HG03342 (cell line): Measurements from ENCODE around the gene ARMC2.
A peak's percentile ranks its signal among the peaks of the same experiment; 100 is the strongest.
"Not testable (repeated sequence)": the region's sequence is repeated elsewhere in the genome, so short reads cannot be mapped to it uniquely, and the experiment has no call there.

Experiments
- ATAC-seq: cut with Tn5 transposase; IDR thresholded peaks from one replicate; pipeline ENCODE4 v1.9.1; 2021; ENCODE audit warnings: mild to moderate bottlenecking, moderate library complexity; ENCODE audit not compliant: unreplicated experiment

The ARMC2 gene

DNA sequence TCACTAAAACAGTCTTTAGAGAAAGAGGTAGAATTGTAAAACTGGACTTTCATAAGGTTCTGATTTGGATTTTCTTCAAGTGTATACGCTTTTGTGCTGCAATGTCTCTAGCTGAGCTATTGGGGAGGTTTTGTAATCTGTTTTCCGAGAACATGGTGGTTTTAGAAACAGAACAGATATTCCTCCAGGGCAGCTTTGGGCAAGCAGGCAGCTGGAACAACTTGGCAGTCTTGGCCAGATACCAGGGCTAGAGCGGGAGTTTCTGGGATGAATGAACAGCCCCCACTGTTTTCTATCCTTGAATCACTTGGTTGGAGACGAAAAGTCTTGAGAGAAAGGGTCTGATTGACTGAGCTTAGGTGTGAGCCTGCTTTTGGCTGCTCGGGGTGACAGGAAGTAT is 17.1 kb upstream of the ARMC2 start:
- ATAC-seq: no peak

GRCh38 chr6:108832738-108833137 is 15.5 kb upstream of the ARMC2 start:
- no peak for ATAC-seq

GRCh38 chr6:108835218-108835850 is 12.9 kb upstream of the ARMC2 start:
- ATAC-seq: peak; percentile 86

DNA sequence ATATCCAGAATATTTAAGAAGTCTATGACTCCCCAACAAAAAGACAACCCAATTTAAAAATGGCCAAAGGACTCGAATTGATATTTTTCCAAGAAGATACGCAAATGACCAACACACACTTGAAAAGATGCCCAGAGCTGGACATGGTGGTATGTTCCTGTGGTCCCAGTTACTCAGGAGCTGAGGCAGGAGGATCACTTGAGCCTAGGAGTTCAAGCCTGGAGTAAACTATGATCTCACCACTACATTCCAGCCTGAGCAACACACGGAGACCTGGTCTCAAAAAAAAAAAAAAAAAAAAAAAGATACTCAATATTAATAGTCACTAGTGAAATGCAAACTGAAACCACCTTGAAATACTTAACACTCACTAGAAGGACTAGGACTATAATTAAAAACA is 12.2 kb upstream of the ARMC2 start:
- ATAC-seq: no peak

GRCh38 chr6:108837236-108837971 is 10.8 kb upstream of the ARMC2 start:
- no peak for ATAC-seq

DNA sequence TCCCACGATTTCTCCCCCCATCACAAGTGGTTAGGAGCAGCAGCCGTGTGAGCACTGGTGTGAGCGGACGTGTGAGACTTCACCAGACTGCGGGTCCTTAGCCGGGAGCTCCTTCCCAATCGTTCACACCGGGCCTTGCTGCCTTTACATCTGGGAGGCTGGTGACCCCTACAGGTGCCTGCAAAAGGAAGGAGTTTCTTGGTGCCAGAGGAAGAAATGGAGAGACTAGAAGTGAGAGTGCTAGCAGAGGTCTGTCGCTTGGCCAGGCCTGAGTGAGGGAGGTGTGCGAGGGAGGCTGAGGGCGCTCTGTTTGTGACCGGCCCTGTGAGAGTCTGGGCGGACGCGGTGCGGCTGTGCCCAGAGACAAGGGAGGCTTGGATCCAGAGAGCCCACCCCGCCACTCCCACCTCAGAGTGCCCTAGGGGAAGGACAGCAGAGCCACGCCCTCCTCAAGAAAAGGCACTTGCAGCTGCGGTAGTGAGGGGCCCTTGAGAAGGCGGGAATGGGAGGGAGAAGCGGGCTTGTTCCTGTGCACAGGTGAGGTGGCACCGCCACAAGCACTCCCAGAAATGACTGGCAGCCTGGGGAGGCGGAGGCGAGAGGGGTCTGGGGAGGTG is 10.0 kb upstream of the ARMC2 start:
- no peak for ATAC-seq

DNA sequence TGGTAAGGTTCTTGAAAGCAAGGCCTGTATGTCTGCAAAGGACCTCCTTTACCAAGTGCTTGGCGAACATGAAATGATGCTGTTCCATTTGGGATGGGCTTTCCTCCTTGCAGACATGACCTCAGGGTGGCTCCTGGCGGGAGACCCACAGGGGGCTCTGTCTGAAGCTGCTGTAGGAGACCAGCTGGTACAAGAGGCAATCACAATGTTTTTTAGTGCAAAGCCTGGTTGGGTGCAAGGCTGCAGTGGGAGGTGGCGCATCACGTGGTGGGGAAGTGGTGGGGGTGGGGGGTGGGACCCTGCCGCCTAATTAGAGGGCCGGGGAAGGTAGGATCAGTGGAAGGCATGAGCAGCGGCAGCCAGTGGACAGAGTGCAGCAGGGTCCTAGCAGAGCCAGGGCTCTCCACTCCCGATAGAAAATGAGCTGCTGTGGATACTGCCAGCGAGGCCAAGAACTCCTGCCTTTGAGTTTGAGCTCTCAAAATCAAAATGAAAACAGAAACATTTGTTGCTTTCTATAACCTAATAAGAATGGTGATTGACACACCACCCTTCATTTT is 9.1 kb upstream of the ARMC2 start:
- no peak for ATAC-seq

- ATAC-seq: no peak
Measured at GRCh38 chr6:108840919-108841318, 7.3 kb upstream of the ARMC2 start.

DNA sequence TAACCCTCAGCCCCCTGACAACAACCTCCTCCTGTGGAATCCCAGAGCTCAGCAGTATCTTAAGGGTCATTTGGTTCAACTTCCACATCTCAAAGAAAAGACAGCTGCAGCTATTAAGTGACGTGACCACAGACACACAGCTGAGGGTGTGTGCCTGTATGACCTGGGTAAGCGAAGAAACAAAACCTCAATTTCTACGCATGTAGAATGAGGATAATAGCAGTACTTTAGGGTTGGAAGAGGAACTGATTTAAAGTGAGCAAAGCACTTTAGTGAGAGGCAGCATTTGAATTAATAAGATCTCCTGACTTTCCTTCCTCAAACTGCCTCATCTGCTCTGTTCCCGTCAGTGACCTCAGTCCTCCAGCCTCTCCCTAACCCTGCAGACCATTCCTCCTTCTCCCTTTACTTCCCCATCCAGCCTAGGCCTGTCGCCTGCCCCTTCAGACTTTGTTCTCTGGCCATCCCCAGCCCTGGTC is 6.8 kb upstream of the ARMC2 start:
- no peak for ATAC-seq

GRCh38 chr6:108844135-108844534 is 4.1 kb upstream of the ARMC2 start:
- ATAC-seq: no peak

- ATAC-seq: no peak
Measured at GRCh38 chr6:108845145-108845544, 3.1 kb upstream of the ARMC2 start.

- ATAC-seq: no peak
Measured at GRCh38 chr6:108846101-108846500, 2.1 kb upstream of the ARMC2 start.

DNA sequence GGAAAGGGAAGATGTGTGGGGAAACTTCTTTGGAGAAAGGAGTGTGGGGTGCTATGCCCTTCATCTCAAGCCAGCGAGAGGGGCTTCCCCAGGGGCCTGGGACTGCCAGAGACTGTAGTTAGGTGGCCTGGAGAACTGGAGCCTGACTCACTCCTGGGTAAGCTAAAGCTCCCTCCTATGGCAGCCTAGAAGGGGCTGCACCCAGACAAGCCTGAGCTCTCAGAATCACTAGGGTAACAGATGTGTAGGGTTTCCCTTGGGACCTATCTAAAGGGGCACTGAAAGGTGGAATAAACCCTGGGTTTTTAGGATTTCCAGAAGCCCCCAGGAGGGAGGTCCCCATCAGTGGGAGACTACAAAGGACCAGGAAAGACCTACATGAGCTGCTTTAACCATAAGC is 1.6 kb upstream of the ARMC2 start:
- ATAC-seq: no peak

DNA sequence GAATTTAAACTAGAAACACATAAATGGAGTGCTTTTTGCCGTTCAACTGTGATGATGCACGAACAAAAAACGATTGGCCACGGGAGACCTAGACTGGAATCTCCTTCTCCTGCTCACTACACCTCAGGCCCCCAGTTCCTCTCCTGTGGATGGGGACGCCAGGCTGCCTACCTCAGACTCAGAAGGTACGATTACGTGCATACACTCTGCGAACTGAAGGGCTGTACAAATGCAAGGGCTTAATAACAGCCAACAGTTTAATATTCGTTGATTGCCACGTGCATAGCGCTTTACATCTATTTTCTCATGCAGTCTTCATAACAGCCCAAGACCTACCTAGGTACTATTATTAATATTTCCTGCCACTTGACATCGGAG is 495 bp upstream of the ARMC2 start:
- ATAC-seq: no peak

- no peak for ATAC-seq
Measured at GRCh38 chr6:108850669-108851465, 2.6 kb downstream of the ARMC2 start.

GRCh38 chr6:108851756-108852155 is 3.5 kb downstream of the ARMC2 start:
- ATAC-seq: no peak

DNA sequence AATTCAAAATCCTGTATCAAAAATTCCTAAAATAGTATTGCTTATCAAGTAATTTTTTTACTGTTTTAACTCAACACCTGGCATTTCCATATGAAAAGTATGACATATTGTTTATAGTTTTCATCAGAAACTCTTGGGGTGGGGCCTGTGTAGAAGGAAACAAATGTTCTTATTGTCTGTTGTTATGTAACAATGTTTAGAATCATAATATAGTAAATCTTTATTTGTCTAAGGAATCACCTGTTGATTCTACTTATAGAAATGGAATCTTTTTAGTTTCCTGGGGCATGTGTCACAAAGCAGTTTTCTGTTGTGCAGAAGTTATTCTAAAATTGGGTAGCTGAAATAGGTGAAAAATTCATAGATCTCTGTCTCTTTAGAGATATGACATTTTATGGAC is 4.9 kb downstream of the ARMC2 start:
- ATAC-seq: no peak

DNA sequence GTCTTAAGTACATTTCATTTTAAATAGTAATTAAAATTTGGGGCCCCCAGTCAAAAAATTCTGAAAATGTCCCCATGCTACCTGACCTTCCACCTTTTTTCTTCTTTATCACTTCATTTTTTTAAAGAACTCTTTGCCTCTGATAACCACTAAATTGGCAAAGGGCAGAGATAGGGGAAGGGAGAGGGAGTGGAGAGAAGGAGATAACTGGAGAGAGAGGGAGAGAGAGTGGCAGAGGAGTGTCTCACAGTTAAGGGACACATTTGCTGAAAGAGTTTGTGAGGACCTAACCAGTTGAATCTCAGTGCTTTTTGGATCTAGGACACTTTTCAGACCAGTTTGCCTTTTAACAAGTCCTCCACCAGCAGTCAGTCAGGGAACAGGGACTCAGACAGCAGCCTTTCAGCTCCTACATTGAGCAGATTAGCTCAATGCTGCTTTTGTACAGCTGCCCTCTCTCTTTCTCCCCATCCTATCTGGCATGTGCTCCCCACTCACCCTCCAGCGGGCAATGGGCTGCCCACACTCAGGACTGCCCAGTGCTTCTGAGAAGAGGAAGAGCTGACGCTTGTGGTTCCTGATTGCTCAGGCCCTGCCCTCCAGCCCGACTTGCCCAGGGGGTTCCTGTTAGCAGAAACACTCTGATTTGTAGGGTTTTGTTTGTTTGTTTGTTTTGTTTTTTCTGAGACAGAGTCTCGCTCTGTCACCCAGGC is 14.4 kb downstream of the ARMC2 start:
- ATAC-seq: no peak

- not testable (repeated sequence) for ATAC-seq
Measured at GRCh38 chr6:108865751-108866286, 17.6 kb downstream of the ARMC2 start.

DNA sequence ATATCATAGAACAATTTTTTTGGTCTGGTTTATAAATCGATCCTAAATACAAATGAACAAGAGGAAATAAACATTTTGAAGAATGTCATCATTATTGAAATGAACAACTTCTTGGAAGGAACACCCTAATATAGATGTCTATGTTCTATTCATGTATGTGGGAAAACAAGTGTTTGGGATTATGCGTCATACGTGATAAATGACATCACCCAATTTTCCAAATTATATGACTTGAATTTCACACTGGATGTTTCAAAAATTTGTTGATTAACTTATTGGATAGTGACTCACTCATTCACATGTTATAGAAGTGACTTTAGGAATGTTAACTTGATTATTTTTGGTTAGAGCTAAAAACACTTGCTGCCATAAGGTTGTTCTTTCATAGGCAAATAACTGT is 18.6 kb downstream of the ARMC2 start:
- no peak for ATAC-seq
